HG02938 (cell line): ENCODE results near the gene BCAR3.
A peak's percentile ranks its signal among the peaks of the same experiment; 100 is the strongest.
"Not testable (repeated sequence)": the region's sequence is repeated elsewhere in the genome, so short reads cannot be mapped to it uniquely, and the experiment has no call there.

Experiments used
- ATAC-seq: cut with Tn5 transposase; IDR thresholded peaks from one replicate; pipeline ENCODE4 v1.9.1; 2021; ENCODE audit warnings: mild to moderate bottlenecking, moderate library complexity; ENCODE audit not compliant: unreplicated experiment

The BCAR3 gene

GRCh38 chr1:93690341-93690740, 8.7 kb upstream of the BCAR3 start:
- no peak for ATAC-seq

- no peak for ATAC-seq
These were observed 8.0 kb upstream of the BCAR3 start for GRCh38 chr1:93689521-93690223.

GRCh38 chr1:93687542-93687941, 5.9 kb upstream of the BCAR3 start:
- ATAC-seq, result no peak

GRCh38 chr1:93686504-93687250, 5.0 kb upstream of the BCAR3 start:
- no peak for ATAC-seq

- no peak for ATAC-seq
These were observed 4.3 kb upstream of the BCAR3 start for GRCh38 chr1:93685918-93686317.

- ATAC-seq, result no peak
These were observed 1.6 kb upstream of the BCAR3 start for GRCh38 chr1:93683234-93683633.

- ATAC-seq, result peak; percentile 21
These were observed 364 bp upstream of the BCAR3 start for GRCh38 chr1:93681989-93682412.

- peak; percentile 77 for ATAC-seq
These were observed 1.1 kb downstream of the BCAR3 start for GRCh38 chr1:93680420-93681100.

- ATAC-seq, result no peak
These were observed 1.6 kb downstream of the BCAR3 start for GRCh38 chr1:93680076-93680419.

GRCh38 chr1:93679546-93679945, 2.1 kb downstream of the BCAR3 start:
- no peak for ATAC-seq

- ATAC-seq, result no peak
These were observed 2.6 kb downstream of the BCAR3 start for GRCh38 chr1:93678946-93679480.

GRCh38 chr1:93678491-93678890, 3.1 kb downstream of the BCAR3 start:
- no peak for ATAC-seq

- ATAC-seq, result no peak
These were observed 3.9 kb downstream of the BCAR3 start for GRCh38 chr1:93677729-93678128.

GRCh38 chr1:93676427-93676826, 5.2 kb downstream of the BCAR3 start:
- ATAC-seq, result no peak

- no peak for ATAC-seq
These were observed 5.7 kb downstream of the BCAR3 start for GRCh38 chr1:93675931-93676330.

GRCh38 chr1:93675271-93675670, 6.4 kb downstream of the BCAR3 start:
- ATAC-seq, result no peak

GRCh38 chr1:93674071-93674470, 7.6 kb downstream of the BCAR3 start:
- ATAC-seq, result not testable (repeated sequence)

- no peak for ATAC-seq
These were observed 8.3 kb downstream of the BCAR3 start for GRCh38 chr1:93673163-93673829.

- ATAC-seq, result no peak
These were observed 9.0 kb downstream of the BCAR3 start for GRCh38 chr1:93672477-93673162.

GRCh38 chr1:93672069-93672468, 9.6 kb downstream of the BCAR3 start:
- no peak for ATAC-seq
